ENCODE data around the gene AGK.
"Not testable (repeated sequence)": the region's sequence is repeated elsewhere in the genome, so short reads cannot be mapped to it uniquely, and the experiment has no call there.

Gene AGK

DNA sequence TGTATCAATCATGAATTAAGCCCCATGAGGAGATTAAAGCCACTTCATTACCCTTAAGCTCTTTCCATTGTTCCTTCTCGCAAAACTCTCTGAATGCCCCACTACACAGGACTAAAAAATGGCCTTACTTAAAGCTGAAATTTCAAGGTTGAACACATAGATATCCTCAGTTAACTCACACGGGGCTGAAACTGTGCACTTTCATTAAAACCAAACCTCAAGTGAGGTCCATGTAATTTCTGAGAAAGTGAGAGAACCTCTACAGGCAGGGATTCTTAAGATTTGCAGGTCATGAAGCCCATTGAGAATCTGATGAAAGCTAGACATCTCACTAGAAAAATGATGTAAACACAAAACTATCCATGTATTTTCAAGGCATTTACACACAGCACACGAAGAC lies 134.9 kb downstream of the AGK start:
- H3K27ac ChIP-seq, result no peak overlapping the region
- TF ChIP-seq, protein P1, sequence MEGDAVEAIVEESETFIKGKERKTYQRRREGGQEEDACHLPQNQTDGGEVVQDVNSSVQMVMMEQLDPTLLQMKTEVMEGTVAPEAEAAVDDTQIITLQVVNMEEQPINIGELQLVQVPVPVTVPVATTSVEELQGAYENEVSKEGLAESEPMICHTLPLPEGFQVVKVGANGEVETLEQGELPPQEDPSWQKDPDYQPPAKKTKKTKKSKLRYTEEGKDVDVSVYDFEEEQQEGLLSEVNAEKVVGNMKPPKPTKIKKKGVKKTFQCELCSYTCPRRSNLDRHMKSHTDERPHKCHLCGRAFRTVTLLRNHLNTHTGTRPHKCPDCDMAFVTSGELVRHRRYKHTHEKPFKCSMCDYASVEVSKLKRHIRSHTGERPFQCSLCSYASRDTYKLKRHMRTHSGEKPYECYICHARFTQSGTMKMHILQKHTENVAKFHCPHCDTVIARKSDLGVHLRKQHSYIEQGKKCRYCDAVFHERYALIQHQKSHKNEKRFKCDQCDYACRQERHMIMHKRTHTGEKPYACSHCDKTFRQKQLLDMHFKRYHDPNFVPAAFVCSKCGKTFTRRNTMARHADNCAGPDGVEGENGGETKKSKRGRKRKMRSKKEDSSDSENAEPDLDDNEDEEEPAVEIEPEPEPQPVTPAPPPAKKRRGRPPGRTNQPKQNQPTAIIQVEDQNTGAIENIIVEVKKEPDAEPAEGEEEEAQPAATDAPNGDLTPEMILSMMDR (IDR thresholded peaks at IDR 0.05), result no peak
- no peak for TF ChIP-seq ZFX (IDR thresholded peaks at IDR 0.05; ENCODE audit: borderline replicate concordance)

DNA sequence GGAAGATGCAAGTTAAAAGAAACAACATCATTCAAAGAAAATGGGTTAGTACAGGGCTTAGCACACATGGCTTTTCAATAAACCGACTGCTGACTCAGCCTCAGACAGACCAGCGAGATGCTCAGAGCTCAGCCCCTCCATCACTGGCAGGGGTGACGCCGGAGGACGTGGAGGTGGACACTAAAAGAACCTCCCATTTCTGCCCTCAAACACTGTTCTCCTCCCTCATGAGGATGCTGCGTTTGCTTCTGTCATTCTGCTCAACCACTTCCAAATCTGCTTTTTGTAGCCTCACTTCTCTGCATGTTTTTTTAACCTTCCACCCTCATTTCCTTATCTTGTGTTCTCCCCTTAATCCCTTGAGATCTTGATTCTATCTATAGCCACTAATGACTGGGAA lies 135.5 kb downstream of the AGK start:
- no peak overlapping the region for H3K27ac ChIP-seq
- TF ChIP-seq, protein P1 (IDR thresholded peaks at IDR 0.05), result no peak
- TF ChIP-seq ZFX (IDR thresholded peaks at IDR 0.05; ENCODE audit: borderline replicate concordance), result no peak

DNA sequence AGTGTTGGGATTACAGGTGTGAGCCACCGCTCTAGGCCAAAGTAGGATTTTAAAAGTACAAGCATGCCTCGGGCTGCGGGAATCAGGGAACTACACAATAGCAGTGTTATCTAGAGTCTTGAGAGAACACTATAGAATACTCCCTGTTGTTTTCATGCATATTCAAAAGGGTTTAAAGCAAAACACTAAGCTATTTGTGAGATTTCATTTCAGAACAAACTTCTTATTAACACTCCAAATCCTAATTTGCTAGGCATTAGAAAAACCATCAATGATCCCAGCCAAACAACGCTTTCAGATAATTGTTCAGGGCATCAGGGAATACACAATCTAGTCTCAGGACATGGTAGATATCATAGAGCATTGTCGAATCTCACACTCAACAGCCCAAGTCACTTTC lies 136.8 kb downstream of the AGK start:
- no peak overlapping the region for H3K27ac ChIP-seq
- no peak for TF ChIP-seq ZFX (IDR thresholded peaks at IDR 0.05; ENCODE audit: borderline replicate concordance)
- TF ChIP-seq, protein P1 (IDR thresholded peaks at IDR 0.05), result no peak

DNA sequence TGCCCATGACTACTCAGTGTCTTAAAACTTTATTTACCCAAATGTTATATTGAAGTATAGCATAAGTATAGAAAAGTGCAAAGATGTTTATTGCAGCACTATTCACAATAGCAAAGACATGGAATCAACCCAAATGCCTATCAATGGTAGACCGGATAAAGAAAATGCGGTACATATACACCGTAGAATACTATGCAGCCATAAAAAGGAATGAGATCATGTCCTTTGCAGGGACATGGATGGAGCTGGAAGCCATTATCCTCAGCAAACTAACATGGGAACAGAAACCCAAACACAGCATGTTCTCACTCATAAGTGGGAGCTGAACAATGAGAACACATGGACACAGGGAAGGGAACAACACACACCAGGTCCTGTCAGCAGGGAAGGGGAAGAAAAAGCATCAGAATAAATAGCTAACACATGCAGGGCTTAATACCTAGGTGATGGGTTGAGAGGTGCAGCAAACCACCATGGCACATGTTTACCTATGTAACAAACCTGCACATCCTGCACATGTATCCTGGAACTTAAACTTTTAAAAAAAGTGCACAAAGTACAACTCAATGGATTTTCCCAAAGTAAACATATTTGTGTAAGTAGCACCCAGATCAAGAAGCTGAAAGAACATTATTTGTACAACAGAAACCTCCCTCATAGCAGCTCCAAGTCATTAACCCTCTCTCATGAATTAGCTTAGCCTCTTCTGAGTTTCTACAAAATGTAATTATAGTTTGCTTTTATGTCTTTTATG lies 138.0 kb downstream of the AGK start:
- not testable (repeated sequence) for H3K27ac ChIP-seq

DNA sequence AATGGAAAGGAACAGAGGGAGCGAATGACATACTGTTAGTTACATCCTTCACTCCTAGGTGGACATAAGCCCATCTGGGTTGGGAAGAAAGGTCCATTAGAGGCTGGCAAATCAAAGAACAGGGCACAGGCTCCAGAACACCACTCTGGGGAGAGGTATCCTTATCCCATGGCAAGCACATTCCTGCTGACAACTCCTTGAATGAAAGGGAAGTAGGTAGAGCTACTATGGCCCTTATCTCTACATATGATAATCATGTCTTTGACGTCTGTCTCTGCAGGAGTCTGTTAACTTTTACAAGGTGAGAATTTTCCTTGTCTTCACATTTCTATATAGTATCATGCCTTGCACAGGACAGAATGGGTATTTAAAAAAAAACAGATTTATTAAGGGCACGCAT lies 140.3 kb downstream of the AGK start:
- TF ChIP-seq ZFX (IDR thresholded peaks at IDR 0.05; ENCODE audit: borderline replicate concordance), result no peak
- TF ChIP-seq, protein P1 (IDR thresholded peaks at IDR 0.05), result no peak
- H3K27ac ChIP-seq, result no peak overlapping the region

DNA sequence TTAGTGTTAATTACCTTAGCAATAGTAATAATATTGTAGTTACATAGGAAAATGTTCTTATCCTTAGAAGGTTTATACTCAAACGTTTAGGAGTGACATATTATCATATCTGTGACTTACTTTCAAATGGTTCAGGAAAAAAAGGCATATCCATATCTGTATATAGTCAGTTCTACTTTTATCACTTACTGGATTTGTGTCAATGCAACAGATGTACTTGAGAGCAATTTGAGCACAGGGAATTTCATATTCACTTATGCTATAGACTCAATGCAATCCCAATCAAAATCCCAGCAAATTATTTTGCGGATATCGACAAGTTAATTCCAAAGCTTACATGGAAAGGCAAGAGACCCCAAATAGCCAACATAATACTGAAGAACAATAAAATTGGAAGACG lies 140.8 kb downstream of the AGK start:
- no peak for TF ChIP-seq ZFX (IDR thresholded peaks at IDR 0.05; ENCODE audit: borderline replicate concordance)
- TF ChIP-seq, protein P1 (IDR thresholded peaks at IDR 0.05), result no peak
- no peak overlapping the region for H3K27ac ChIP-seq

DNA sequence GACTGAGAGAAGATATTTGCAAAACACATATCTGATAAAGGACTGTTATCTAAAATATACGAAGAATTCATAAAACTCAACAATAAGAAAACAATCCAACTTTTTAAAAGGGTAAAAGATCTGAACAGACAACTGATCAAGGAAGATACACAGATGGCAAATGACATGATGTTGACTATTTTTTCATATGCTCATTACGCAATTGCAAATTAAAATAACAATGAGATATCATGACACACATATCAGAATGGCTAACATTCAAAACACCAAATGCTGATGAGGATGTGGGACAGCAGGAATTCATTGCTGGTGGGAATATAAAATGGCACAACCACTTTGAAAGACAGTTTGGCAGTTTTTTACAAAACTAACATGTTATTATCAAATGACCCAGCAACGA lies 141.9 kb downstream of the AGK start:
- no peak for TF ChIP-seq ZFX (IDR thresholded peaks at IDR 0.05; ENCODE audit: borderline replicate concordance)
- TF ChIP-seq, protein P1 (IDR thresholded peaks at IDR 0.05), result no peak
- no peak overlapping the region for H3K27ac ChIP-seq

DNA sequence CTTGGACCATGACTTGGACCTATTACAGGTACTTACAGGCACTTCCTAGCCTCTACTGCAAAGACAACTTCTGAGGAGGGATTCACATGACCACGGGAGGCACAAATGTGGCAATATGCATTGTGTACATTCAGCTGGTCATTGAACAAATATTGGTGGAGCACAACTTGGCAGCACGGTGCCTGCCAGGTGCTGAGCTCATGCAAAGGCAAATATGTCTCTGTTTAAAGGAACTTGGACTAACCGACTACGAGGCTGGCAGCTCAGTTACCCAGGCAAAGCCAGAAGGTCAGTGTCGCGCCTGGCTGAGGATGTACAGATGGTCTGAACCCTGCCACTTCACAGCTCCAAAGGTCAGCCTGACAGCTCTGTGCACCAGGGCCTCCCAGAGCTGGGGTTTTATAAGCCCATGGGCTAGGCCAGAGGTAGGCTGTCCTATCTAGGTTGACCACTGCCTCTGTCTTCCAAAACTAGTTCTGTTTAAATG lies 144.6 kb downstream of the AGK start:
- peak overlapping the region; percentile 65 for H3K27ac ChIP-seq
- no peak for TF ChIP-seq ZFX (IDR thresholded peaks at IDR 0.05; ENCODE audit: borderline replicate concordance)
- TF ChIP-seq, protein P1 (IDR thresholded peaks at IDR 0.05), result no peak
